ENCODE data around the gene SLC27A6.

Gene SLC27A6

GRCh38 chr5:129053438-129053837 lies 88.2 kb downstream of the SLC27A6 start:
- no peak overlapping the region for H3K18ac ChIP-seq (ENCODE audit: low read length)
- H3K4ac ChIP-seq (ENCODE audit: low read depth, low read length), result no peak overlapping the region
- H3K79me1 ChIP-seq (ENCODE audit: low read length), result no peaks in the 10 kb centered on the region
- no peak overlapping the region for H3K4me2 ChIP-seq (ENCODE audit: low read length)
- H3K9me3 ChIP-seq (ENCODE audit: insufficient read depth, low read depth, low read length), result no peaks in the 10 kb centered on the region
- no peaks in the 10 kb centered on the region for H3K79me2 ChIP-seq (ENCODE audit: control insufficient read depth, insufficient read depth, low read length, poor library complexity)
- no peak overlapping the region for H3K4me3 ChIP-seq (ENCODE audit: low read depth, low read length)
- no peak overlapping the region for H3K23ac ChIP-seq (ENCODE audit: low read length)
- no peaks in the 10 kb centered on the region for H3K4me1 ChIP-seq (ENCODE audit: control insufficient read depth in 1 of 2, insufficient read depth in 2 of 2, low read length in 2 of 2)
- no peak overlapping the region for H2AFZ ChIP-seq (ENCODE audit: insufficient read depth, low read length, poor library complexity)
- H2BK5ac ChIP-seq (ENCODE audit: low read depth, low read length, poor library complexity), result no peak overlapping the region
- no peak overlapping the region for H4K8ac ChIP-seq (ENCODE audit: low read depth, low read length)
- H3K36me3 ChIP-seq (ENCODE audit: control insufficient read depth in 1 of 2, insufficient read depth in 2 of 2, low read length in 2 of 2), result no peaks in the 10 kb centered on the region
- H4K12ac ChIP-seq (ENCODE audit: low read depth, low read length), result no peak overlapping the region
- no peak for DNase-seq
- no peak overlapping the region for H3K9ac ChIP-seq (ENCODE audit: low read length)
- H3K27me3 ChIP-seq (ENCODE audit: insufficient read depth, low read length), result no peaks in the 10 kb centered on the region
- no peak overlapping the region for H4K91ac ChIP-seq (ENCODE audit: low read depth, low read length)
- H2AK5ac ChIP-seq (ENCODE audit: low read length), result no peak overlapping the region
- H2BK12ac ChIP-seq (ENCODE audit: low read length), result no peak overlapping the region
- H3K27ac ChIP-seq (ENCODE audit: low read depth, low read length), result no peak overlapping the region
- no peak overlapping the region for H3K14ac ChIP-seq (ENCODE audit: low read length)
- H2BK120ac ChIP-seq (ENCODE audit: insufficient read depth, low read length, poor library complexity), result no peak overlapping the region

DNA sequence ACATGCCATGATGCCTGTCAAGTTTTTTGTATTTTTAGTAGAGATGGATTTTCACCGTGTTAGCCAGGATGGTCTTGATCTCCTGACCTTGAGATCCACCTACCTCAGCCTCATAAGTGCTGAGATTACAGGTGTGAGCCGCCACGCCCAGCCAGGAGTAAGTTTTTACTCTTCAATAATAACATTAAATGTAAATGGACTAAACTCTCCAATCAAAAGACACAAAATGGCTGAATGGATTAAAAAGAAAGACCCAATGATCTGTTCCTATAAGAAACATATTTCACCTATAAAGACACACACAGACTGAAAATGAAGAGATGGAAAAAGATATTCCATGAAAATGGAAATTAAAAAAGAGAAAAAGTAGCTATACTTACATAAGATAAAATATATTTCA lies 92.0 kb downstream of the SLC27A6 start:
- no peak overlapping the region for H4K91ac ChIP-seq (ENCODE audit: low read depth, low read length)
- no peak overlapping the region for H2BK5ac ChIP-seq (ENCODE audit: low read depth, low read length, poor library complexity)
- H3K79me1 ChIP-seq (ENCODE audit: low read length), result no peaks in the 10 kb centered on the region
- no peak overlapping the region for H3K9ac ChIP-seq (ENCODE audit: low read length)
- no peaks in the 10 kb centered on the region for H3K79me2 ChIP-seq (ENCODE audit: control insufficient read depth, insufficient read depth, low read length, poor library complexity)
- H3K14ac ChIP-seq (ENCODE audit: low read length), result no peak overlapping the region
- H3K4me2 ChIP-seq (ENCODE audit: low read length), result no peak overlapping the region
- no peak overlapping the region for H2BK12ac ChIP-seq (ENCODE audit: low read length)
- H3K36me3 ChIP-seq (ENCODE audit: control insufficient read depth in 1 of 2, insufficient read depth in 2 of 2, low read length in 2 of 2), result no peaks in the 10 kb centered on the region
- H3K4ac ChIP-seq (ENCODE audit: low read depth, low read length), result no peak overlapping the region
- H3K27ac ChIP-seq (ENCODE audit: low read depth, low read length), result no peak overlapping the region
- no peak overlapping the region for H3K4me3 ChIP-seq (ENCODE audit: low read depth, low read length)
- no peak overlapping the region for H4K12ac ChIP-seq (ENCODE audit: low read depth, low read length)
- H3K4me1 ChIP-seq (ENCODE audit: control insufficient read depth in 1 of 2, insufficient read depth in 2 of 2, low read length in 2 of 2), result no peaks in the 10 kb centered on the region
- no peak overlapping the region for H2BK120ac ChIP-seq (ENCODE audit: insufficient read depth, low read length, poor library complexity)
- no peak overlapping the region for H3K23ac ChIP-seq (ENCODE audit: low read length)
- H3K27me3 ChIP-seq (ENCODE audit: insufficient read depth, low read length), result no peaks in the 10 kb centered on the region
- DNase-seq, result no peak
- no peak overlapping the region for H2AK5ac ChIP-seq (ENCODE audit: low read length)
- H2AFZ ChIP-seq (ENCODE audit: insufficient read depth, low read length, poor library complexity), result no peak overlapping the region
- no CpG with 5 or more reads among the region's 3 CpGs for whole genome bisulfite sequencing (ENCODE audit: extremely low coverage, insufficient coverage, insufficient read length)
- H4K8ac ChIP-seq (ENCODE audit: low read depth, low read length), result no peak overlapping the region
- H3K9me3 ChIP-seq (ENCODE audit: insufficient read depth, low read depth, low read length), result no peaks in the 10 kb centered on the region
- no peak overlapping the region for H3K18ac ChIP-seq (ENCODE audit: low read length)

GRCh38 chr5:129061849-129062248 lies 96.6 kb downstream of the SLC27A6 start:
- Histone ChIP-seq H4K12ac (ENCODE audit: low read depth, low read length) (no peak overlapping the region), H2AFZ (ENCODE audit: insufficient read depth, low read length, poor library complexity) (no peak overlapping the region), H3K4me1 (ENCODE audit: control insufficient read depth in 1 of 2, insufficient read depth in 2 of 2, low read length in 2 of 2) (no peaks in the 10 kb centered on the region), H3K27ac (ENCODE audit: low read depth, low read length) (no peak overlapping the region), H2BK5ac (ENCODE audit: low read depth, low read length, poor library complexity) (no peak overlapping the region), H3K27me3 (ENCODE audit: insufficient read depth, low read length) (no peaks in the 10 kb centered on the region), H4K91ac (ENCODE audit: low read depth, low read length) (no peak overlapping the region), H3K4ac (ENCODE audit: low read depth, low read length) (no peak overlapping the region), H3K18ac (ENCODE audit: low read length) (no peak overlapping the region), H3K36me3 (ENCODE audit: control insufficient read depth in 1 of 2, insufficient read depth in 2 of 2, low read length in 2 of 2) (no peaks in the 10 kb centered on the region), H2AK5ac (ENCODE audit: low read length) (no peak overlapping the region), H3K4me2 (ENCODE audit: low read length) (no peak overlapping the region), H2BK12ac (ENCODE audit: low read length) (no peak overlapping the region), H3K23ac (ENCODE audit: low read length) (no peak overlapping the region), H3K14ac (ENCODE audit: low read length) (no peak overlapping the region), H3K9ac (ENCODE audit: low read length) (no peak overlapping the region), H4K8ac (ENCODE audit: low read depth, low read length) (no peak overlapping the region), H2BK120ac (ENCODE audit: insufficient read depth, low read length, poor library complexity) (no peak overlapping the region), H3K4me3 (ENCODE audit: low read depth, low read length) (no peak overlapping the region), H3K9me3 (ENCODE audit: insufficient read depth, low read depth, low read length) (no peaks in the 10 kb centered on the region), H3K79me1 (ENCODE audit: low read length) (no peaks in the 10 kb centered on the region), H3K79me2 (ENCODE audit: control insufficient read depth, insufficient read depth, low read length, poor library complexity) (no peaks in the 10 kb centered on the region)
- no peak for DNase-seq
- WGBS (ENCODE audit: extremely low coverage, insufficient coverage, insufficient read length), result no CpG with 5 or more reads among the region's 2 CpGs

- Histone ChIP-seq H3K23ac (ENCODE audit: low read length) (no peak overlapping the region), H4K12ac (ENCODE audit: low read depth, low read length) (no peak overlapping the region), H3K4me3 (ENCODE audit: low read depth, low read length) (no peak overlapping the region), H3K4ac (ENCODE audit: low read depth, low read length) (no peak overlapping the region), H3K9me3 (ENCODE audit: insufficient read depth, low read depth, low read length) (no peaks in the 10 kb centered on the region), H3K27me3 (ENCODE audit: insufficient read depth, low read length) (no peaks in the 10 kb centered on the region), H3K79me2 (ENCODE audit: control insufficient read depth, insufficient read depth, low read length, poor library complexity) (no peaks in the 10 kb centered on the region), H3K27ac (ENCODE audit: low read depth, low read length) (no peak overlapping the region), H2BK120ac (ENCODE audit: insufficient read depth, low read length, poor library complexity) (no peak overlapping the region), H3K14ac (ENCODE audit: low read length) (no peak overlapping the region), H4K91ac (ENCODE audit: low read depth, low read length) (no peak overlapping the region), H3K18ac (ENCODE audit: low read length) (no peak overlapping the region), H3K36me3 (ENCODE audit: control insufficient read depth in 1 of 2, insufficient read depth in 2 of 2, low read length in 2 of 2) (no peaks in the 10 kb centered on the region), H2BK5ac (ENCODE audit: low read depth, low read length, poor library complexity) (no peak overlapping the region), H3K79me1 (ENCODE audit: low read length) (no peaks in the 10 kb centered on the region), H2AK5ac (ENCODE audit: low read length) (no peak overlapping the region), H3K9ac (ENCODE audit: low read length) (no peak overlapping the region), H3K4me1 (ENCODE audit: control insufficient read depth in 1 of 2, insufficient read depth in 2 of 2, low read length in 2 of 2) (no peaks in the 10 kb centered on the region), H4K8ac (ENCODE audit: low read depth, low read length) (no peak overlapping the region), H3K4me2 (ENCODE audit: low read length) (no peak overlapping the region), H2AFZ (ENCODE audit: insufficient read depth, low read length, poor library complexity) (no peak overlapping the region), H2BK12ac (ENCODE audit: low read length) (no peak overlapping the region)
- no CpG with 5 or more reads among the region's 1 CpG for WGBS (ENCODE audit: extremely low coverage, insufficient coverage, insufficient read length)
- DNase-seq, result no peak
Measured at GRCh38 chr5:129063483-129064113, 98.3 kb downstream of the SLC27A6 start.

Data from trophoblast cell (in vitro differentiated cells and primary cell).